Panc1 (cell line): ENCODE results near the gene TARS1. TPM values are rescaled to one million over a fixed set of nuclear protein-coding genes. Genes with fewer than 3 reads are reported as not detected.
A peak's percentile ranks its signal among the peaks of the same experiment; 100 is the strongest.
"Not testable (repeated sequence)": the region's sequence is repeated elsewhere in the genome, so short reads cannot be mapped to it uniquely, and the experiment has no call there.

Source experiments
- ATAC-seq: fragments of 200-7000 bp; cut with Tn5 transposase; 2 replicates; pipeline ENCODE4 v1.9.1; 2020; ENCODE audit warnings: mild to moderate bottlenecking, moderate library complexity
- BruUV-seq: library from RNA; stranded (reverse); fragments of 400-500 nt; replicated peaks from 2 replicates; lab custom pipeline; 2021; lab: Mats Ljungman, UMichigan
- CTCF ChIA-PET: fragments of 300-600 bp; sonication (Branson Sonifier 250); formaldehyde crosslinking; loops from one replicate; lab custom pipeline; 2022; ENCODE audit warnings: antibody characterized with exemption; lab: Charles Lee
- POLR2A ChIA-PET: fragments of 300-600 bp; sonication (Branson Sonifier 250); formaldehyde crosslinking; loops from one replicate; lab custom pipeline; 2022; ENCODE audit warnings: antibody characterized with exemption; lab: Charles Lee
- DNase-seq: peaks from one replicate; pipeline ENCODE4 v3.0.0-alpha.2; 2010; ENCODE audit warnings: low read depth, low spot score
- H3K27ac ChIP-seq: 2 replicates; pipeline ENCODE4 v1.5.1; 2011; ENCODE audit warnings: mild to moderate bottlenecking, low read length, inconsistent platforms
- H3K27me3 ChIP-seq: fragments of 200-500 bp; sonication (Bioruptor generic); 2 replicates; pipeline ENCODE4 v1.6.0; 2014; ENCODE audit warnings: low read length, inconsistent platforms; ENCODE audit not compliant: control insufficient read depth, insufficient read depth
- H3K36me3 ChIP-seq: fragments of 200-500 bp; sonication (Bioruptor generic); 2 replicates; pipeline ENCODE4 v1.5.1; 2014; ENCODE audit warnings: inconsistent platforms, mild to moderate bottlenecking, low read length, moderate library complexity; ENCODE audit not compliant: control insufficient read depth, insufficient read depth
- H3K4me1 ChIP-seq: 2 replicates; pipeline ENCODE4 v1.5.1; 2011; ENCODE audit warnings: inconsistent platforms, mild to moderate bottlenecking, low read length, moderate library complexity; ENCODE audit not compliant: control insufficient read depth, insufficient read depth
- H3K4me3 ChIP-seq, 2 experiments: 2 replicates each; pipeline ENCODE4 v1.5.1; 2011 to 2012; ENCODE audit warnings: low read depth in 2 of 2, low read length in 2 of 2, mild to moderate bottlenecking in 2 of 2, inconsistent platforms in 1 of 2, moderate library complexity in 1 of 2
- H3K9me3 ChIP-seq: fragments of 200-500 bp; sonication (Bioruptor generic); 2 replicates; pipeline ENCODE4 v1.5.1; 2014; ENCODE audit warnings: low read depth, mild to moderate bottlenecking, inconsistent platforms, low read length, moderate library complexity; ENCODE audit not compliant: control insufficient read depth, insufficient read depth
- POLR2AphosphoS5 ChIP-seq: IDR thresholded peaks from 2 replicates; pipeline ENCODE4 v1.6.1; 2012; ENCODE audit warnings: mild to moderate bottlenecking, low read depth, low read length, moderate library complexity
- SIN3A ChIP-seq: IDR thresholded peaks from 2 replicates; pipeline ENCODE4 v1.6.1; 2012; ENCODE audit warnings: low read depth, mild to moderate bottlenecking, low read length, moderate library complexity, borderline replicate concordance; ENCODE audit not compliant: insufficient read depth
- TCF7L2 ChIP-seq: IDR thresholded peaks from 2 replicates; pipeline ENCODE4 v1.6.1; 2011; ENCODE audit warnings: mild to moderate bottlenecking, low read depth, low read length, inconsistent platforms
- in situ Hi-C: cut with HindIII; loops from 2 replicates; pipeline ENCODE4 v1.10.0; 2016; ENCODE audit warnings: low sequenced_read_pairs, low pct_unique_long_range_greater_than_20kb
- intact Hi-C: fragments of 100-400 bp; cut with micrococcal nuclease; formaldehyde crosslinking; loops from one replicate; pipeline ENCODE4 v1.10.0; 2022; ENCODE audit not compliant: unreplicated experiment
- total RNA-seq: library from RNA; stranded (reverse); gene quantifications from one replicate; pipeline ENCODE4 v1.2.1, GENCODE V29; 2021; ENCODE audit not compliant: unreplicated experiment
- TF ChIP-seq, protein P1 (sequence below): fragments of 450-650 bp; IDR thresholded peaks from 2 replicates; pipeline ENCODE4 v1.5.1; 2017; ENCODE audit warnings: mild to moderate bottlenecking
- TF ChIP-seq, protein P2 (sequence below), 2 experiments: IDR thresholded peaks; 2 replicates each; pipeline ENCODE4 v1.6.1; 2011 to 2012; ENCODE audit warnings: low read depth in 2 of 2, control low read depth in 1 of 2, low read length in 1 of 2, mild to moderate bottlenecking in 1 of 2, moderate library complexity in 1 of 2; ENCODE audit not compliant: insufficient read depth in 1 of 2

TARS1 gene
- total RNA-seq, 1 experiment from 2014 or later, result 258 TPM

DNA sequence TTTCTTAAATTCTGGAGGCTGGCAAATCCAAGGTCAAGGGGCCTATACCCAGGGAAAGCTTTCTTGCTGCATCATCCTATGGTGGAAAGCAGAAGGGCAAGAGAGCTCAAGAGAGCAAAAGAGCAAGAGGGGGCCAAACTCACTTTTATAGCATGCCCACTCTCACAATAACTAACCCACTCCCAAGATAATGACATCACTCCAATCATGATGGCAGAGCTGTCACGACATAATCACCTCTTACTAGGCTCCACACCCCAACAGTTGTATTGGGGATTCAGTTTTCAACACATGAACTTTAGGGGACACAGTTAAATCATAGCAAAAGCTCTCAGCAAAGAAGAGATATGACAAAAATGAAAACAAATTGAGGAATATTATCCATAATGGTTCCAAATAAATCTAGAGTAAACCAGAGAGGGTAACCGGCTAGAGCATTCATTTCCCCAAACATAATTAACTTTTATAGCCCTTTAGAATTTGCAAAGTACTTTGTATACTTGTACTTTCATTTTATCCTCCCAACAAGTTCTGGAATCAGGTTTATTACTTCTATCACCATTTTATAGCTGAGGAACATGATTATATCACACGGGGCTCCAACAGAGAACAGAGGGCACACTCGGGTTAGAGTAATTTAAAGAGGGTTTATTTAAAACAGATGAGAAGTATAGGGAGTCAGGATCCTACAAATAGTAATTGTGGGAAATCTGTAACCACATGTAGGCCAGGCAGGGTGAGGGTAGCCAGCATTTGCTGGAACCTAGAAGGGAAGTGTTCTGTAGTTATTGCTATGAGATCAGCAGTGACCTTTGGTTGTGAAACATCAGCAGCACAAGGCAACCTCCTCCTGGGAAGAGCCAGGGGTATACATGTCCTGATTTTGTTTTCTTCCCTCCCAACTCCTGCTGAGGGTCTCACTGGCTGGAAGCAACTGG, 7.2 kb upstream of the TARS1 start:
- no peak for DNase-seq
- ChIA-PET POLR2A (no interaction called here), CTCF (interaction anchor here (0.6 kb wide), 1 partner anchor 844 kb away, joined by 4 read pairs; no protein-coding TSS in a partner anchor)
- BruUV-seq, result no TSS peak
- no peak overlapping the region for H3K27ac ChIP-seq
- no peak for ATAC-seq
- in situ Hi-C loops, result no loop called here
- H3K9me3 ChIP-seq, result no peaks in the 10 kb centered on the region
- no peaks in the 10 kb centered on the region for H3K4me1 ChIP-seq
- H3K36me3 ChIP-seq, result no peaks in the 10 kb centered on the region
- intact Hi-C loops, result no loop called here
- no peaks in the 10 kb centered on the region for H3K27me3 ChIP-seq
- TF ChIP-seq POLR2AphosphoS5, result no peak
- no peak for TF ChIP-seq SIN3A
- no peak for TF ChIP-seq TCF7L2
- TF ChIP-seq, protein P1, sequence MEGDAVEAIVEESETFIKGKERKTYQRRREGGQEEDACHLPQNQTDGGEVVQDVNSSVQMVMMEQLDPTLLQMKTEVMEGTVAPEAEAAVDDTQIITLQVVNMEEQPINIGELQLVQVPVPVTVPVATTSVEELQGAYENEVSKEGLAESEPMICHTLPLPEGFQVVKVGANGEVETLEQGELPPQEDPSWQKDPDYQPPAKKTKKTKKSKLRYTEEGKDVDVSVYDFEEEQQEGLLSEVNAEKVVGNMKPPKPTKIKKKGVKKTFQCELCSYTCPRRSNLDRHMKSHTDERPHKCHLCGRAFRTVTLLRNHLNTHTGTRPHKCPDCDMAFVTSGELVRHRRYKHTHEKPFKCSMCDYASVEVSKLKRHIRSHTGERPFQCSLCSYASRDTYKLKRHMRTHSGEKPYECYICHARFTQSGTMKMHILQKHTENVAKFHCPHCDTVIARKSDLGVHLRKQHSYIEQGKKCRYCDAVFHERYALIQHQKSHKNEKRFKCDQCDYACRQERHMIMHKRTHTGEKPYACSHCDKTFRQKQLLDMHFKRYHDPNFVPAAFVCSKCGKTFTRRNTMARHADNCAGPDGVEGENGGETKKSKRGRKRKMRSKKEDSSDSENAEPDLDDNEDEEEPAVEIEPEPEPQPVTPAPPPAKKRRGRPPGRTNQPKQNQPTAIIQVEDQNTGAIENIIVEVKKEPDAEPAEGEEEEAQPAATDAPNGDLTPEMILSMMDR, result no peak
- TF ChIP-seq, protein P2, sequence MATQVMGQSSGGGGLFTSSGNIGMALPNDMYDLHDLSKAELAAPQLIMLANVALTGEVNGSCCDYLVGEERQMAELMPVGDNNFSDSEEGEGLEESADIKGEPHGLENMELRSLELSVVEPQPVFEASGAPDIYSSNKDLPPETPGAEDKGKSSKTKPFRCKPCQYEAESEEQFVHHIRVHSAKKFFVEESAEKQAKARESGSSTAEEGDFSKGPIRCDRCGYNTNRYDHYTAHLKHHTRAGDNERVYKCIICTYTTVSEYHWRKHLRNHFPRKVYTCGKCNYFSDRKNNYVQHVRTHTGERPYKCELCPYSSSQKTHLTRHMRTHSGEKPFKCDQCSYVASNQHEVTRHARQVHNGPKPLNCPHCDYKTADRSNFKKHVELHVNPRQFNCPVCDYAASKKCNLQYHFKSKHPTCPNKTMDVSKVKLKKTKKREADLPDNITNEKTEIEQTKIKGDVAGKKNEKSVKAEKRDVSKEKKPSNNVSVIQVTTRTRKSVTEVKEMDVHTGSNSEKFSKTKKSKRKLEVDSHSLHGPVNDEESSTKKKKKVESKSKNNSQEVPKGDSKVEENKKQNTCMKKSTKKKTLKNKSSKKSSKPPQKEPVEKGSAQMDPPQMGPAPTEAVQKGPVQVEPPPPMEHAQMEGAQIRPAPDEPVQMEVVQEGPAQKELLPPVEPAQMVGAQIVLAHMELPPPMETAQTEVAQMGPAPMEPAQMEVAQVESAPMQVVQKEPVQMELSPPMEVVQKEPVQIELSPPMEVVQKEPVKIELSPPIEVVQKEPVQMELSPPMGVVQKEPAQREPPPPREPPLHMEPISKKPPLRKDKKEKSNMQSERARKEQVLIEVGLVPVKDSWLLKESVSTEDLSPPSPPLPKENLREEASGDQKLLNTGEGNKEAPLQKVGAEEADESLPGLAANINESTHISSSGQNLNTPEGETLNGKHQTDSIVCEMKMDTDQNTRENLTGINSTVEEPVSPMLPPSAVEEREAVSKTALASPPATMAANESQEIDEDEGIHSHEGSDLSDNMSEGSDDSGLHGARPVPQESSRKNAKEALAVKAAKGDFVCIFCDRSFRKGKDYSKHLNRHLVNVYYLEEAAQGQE (IDR thresholded peaks at IDR 0.05; ENCODE audit: insufficient read depth in 1 of 2, low read depth in 2 of 2, low read length in 1 of 2), result no peak
- no peak overlapping the region for H3K4me3 ChIP-seq

DNA sequence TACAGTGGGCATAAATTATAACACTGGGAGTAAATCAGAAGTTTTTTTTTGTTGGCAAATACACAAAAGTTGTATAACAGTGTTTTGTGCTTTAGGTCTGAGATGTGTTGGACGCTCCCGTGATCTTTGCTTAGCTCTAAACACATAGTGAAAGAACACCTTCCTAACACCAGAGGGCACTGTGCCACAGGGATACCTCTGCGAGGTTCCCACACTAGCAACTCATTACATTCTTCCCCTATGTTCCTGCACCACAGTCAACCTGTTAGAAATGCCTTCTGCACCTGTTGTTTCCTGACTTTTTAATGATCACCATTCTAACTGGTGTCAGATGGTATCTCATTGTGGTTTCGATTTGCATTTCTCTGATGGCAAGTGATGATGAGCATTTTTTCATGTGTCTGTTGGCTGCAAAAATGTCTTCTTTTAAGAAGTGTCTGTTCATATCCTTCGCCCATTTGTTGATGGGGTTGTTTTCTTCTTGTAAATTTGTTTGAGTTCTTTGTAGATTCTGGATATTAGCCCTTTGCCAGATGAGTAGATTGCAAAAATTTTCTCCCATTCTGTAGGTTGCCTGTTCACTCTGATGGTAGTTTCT, 4.8 kb upstream of the TARS1 start:
- peak; percentile 69 for DNase-seq
- TF ChIP-seq, protein P1, result peak; percentile 88
- peak; percentile 57; the same call in 1 of the 2 replicates for ATAC-seq
- in situ Hi-C loops, H3K4me3 ChIP-seq, H3K4me1 ChIP-seq, H3K27me3 ChIP-seq, BruUV-seq, H3K9me3 ChIP-seq, H3K36me3 ChIP-seq, H3K27ac ChIP-seq: not testable (repeated sequence)
- CTCF ChIA-PET, result interaction anchor here (0.6 to 0.9 kb wide), 2 partner anchors 499 to 744 kb away, joined by 3 read pairs; no protein-coding TSS in a partner anchor
- intact Hi-C loops, result loop anchor here (5.0 kb wide), 1 partner anchor 496 kb away; no protein-coding TSS in a partner anchor
- POLR2A ChIA-PET, result interaction anchor here (0.6 kb wide), 1 partner anchor 9 kb away, joined by 3 read pairs; no protein-coding TSS in a partner anchor
